SK-N-DZ (cell line): ENCODE data around the gene TRIAP1.

Source experiments
- DNase-seq: peaks from one replicate; pipeline ENCODE4 v3.0.0-alpha.2; 2015; ENCODE audit warnings: low spot score

The TRIAP1 gene

GRCh38 chr12:120429368-120429767 lies 16.8 kb downstream of the TRIAP1 start:
- DNase-seq = no peak

GRCh38 chr12:120428597-120429229 lies 17.5 kb downstream of the TRIAP1 start:
- DNase-seq = no peak

- no peak for DNase-seq
These were observed 20.4 kb downstream of the TRIAP1 start for GRCh38 chr12:120425797-120426196.

GRCh38 chr12:120422892-120423456 lies 23.2 kb downstream of the TRIAP1 start:
- no peak for DNase-seq

- no peak for DNase-seq
These were observed 24.5 kb downstream of the TRIAP1 start for GRCh38 chr12:120421701-120422100.

GRCh38 chr12:120417917-120418580 lies 28.1 kb downstream of the TRIAP1 start:
- DNase-seq = no peak

GRCh38 chr12:120416490-120417216 lies 29.5 kb downstream of the TRIAP1 start:
- no peak for DNase-seq

- DNase-seq = no peak
These were observed 32.1 kb downstream of the TRIAP1 start for GRCh38 chr12:120413901-120414695.

- no peak for DNase-seq
These were observed 33.8 kb downstream of the TRIAP1 start for GRCh38 chr12:120412421-120412820.

- DNase-seq = no peak
These were observed 37.4 kb downstream of the TRIAP1 start for GRCh38 chr12:120408771-120409170.

- no peak for DNase-seq
These were observed 39.6 kb downstream of the TRIAP1 start for GRCh38 chr12:120406553-120406952.

GRCh38 chr12:120406069-120406468 lies 40.1 kb downstream of the TRIAP1 start:
- no peak for DNase-seq

GRCh38 chr12:120404271-120404670 lies 41.9 kb downstream of the TRIAP1 start:
- DNase-seq = peak; percentile 57

GRCh38 chr12:120403869-120404268 lies 42.3 kb downstream of the TRIAP1 start:
- DNase-seq = no peak

GRCh38 chr12:120402217-120402616 lies 44.0 kb downstream of the TRIAP1 start:
- DNase-seq = no peak

GRCh38 chr12:120399531-120399930 lies 46.7 kb downstream of the TRIAP1 start:
- DNase-seq = no peak

GRCh38 chr12:120397824-120398540 lies 48.2 kb downstream of the TRIAP1 start:
- DNase-seq = no peak

- DNase-seq = no peak
These were observed 51.5 kb downstream of the TRIAP1 start for GRCh38 chr12:120394483-120395367.
